ENCODE data around the gene KCNA2.

- TF ChIP-seq CTCF (conservative IDR thresholded peaks at IDR 0.05; ENCODE audit: low read depth, low read length), result no peak
- TF ChIP-seq POLR2A (IDR thresholded peaks at IDR 0.05; ENCODE audit: low read depth, low read length), result no peak
- TF ChIP-seq FOS (IDR thresholded peaks at IDR 0.05; ENCODE audit: low read depth, low read length), result no peak
- TF ChIP-seq RFX5 (IDR thresholded peaks at IDR 0.05; ENCODE audit: low read depth, low read length), result no peak
- TF ChIP-seq CEBPB (IDR thresholded peaks at IDR 0.05; ENCODE audit: low read depth, low read length), result no peak
- TF ChIP-seq MAZ (IDR thresholded peaks at IDR 0.05; ENCODE audit: borderline replicate concordance, low read depth, low read length), result no peak
- no peak for TF ChIP-seq SMC3 (IDR thresholded peaks at IDR 0.05; ENCODE audit: low read depth, low read length)
Observed at GRCh38 chr1:110547017-110547416, 59.1 kb downstream of the KCNA2 start.

All from IMR-90 (cell line).